HepG2 (cell line): ENCODE results near the gene SLC45A3. TPM values are rescaled to one million over a fixed set of nuclear protein-coding genes. Genes with fewer than 3 reads are reported as not detected.

Experiments
- ATAC-seq: fragments of 200-7000 bp; cut with Tn5 transposase; 3 replicates; pipeline ENCODE4 v1.9.1; 2020; ENCODE audit warnings: mild to moderate bottlenecking, moderate library complexity
- BruUV-seq: library from RNA; stranded (reverse); fragments of 400-500 nt; replicated peaks from 2 replicates; lab custom pipeline; 2021; lab: Mats Ljungman, UMichigan
- CTCF ChIA-PET: fragments of 300-600 bp; formaldehyde crosslinking; extraction: SDS; loops from one replicate; lab custom pipeline; 2021; ENCODE audit warnings: low total read pairs, inconsistent platforms, low intra/inter-chr PET ratio; lab: Yijun Ruan, JAX
- POLR2A ChIA-PET: fragments of 350-600 bp; sonication (Branson Sonifier 250); formaldehyde crosslinking; loops from one replicate; lab custom pipeline; 2020; ENCODE audit warnings: antibody characterized with exemption, inconsistent platforms; lab: Yijun Ruan, JAX
- DNase-seq: peaks from one replicate; pipeline ENCODE4 v3.0.0-alpha.2; 2015; ENCODE audit warnings: low spot score
- FAIRE-seq: peaks from 3 replicates; lab custom pipeline; 2011; peaks lifted over from hg19 to GRCh38; lab: Jason Lieb, UNC
- H2AFZ ChIP-seq: one replicate; pipeline ENCODE4 v1.6.1; 2011; ENCODE audit warnings: low read length, inconsistent platforms
- H3K27ac ChIP-seq: fragments of 300-600 bp; 3 replicates; pipeline ENCODE4 v1.8.0; 2011; ENCODE audit warnings: mixed run types, mild to moderate bottlenecking, mixed read lengths, low read length, inconsistent platforms; ENCODE audit not compliant: insufficient read depth; ENCODE audit errors: extremely low read length
- H3K27me3 ChIP-seq, 2 experiments: fragments of 200-600 bp in 1 of 2; 2 replicates in 1 of 2; 3 replicates in 1 of 2; pipeline versions ENCODE4 v1.6.0 to v1.8.0; 2011; ENCODE audit warnings: low read length in 2 of 2, mild to moderate bottlenecking in 2 of 2, moderate library complexity in 2 of 2, inconsistent platforms in 1 of 2; ENCODE audit not compliant: insufficient read depth in 2 of 2, control insufficient read depth in 1 of 2
- H3K36me3 ChIP-seq, 2 experiments: fragments of 200-600 bp in 1 of 2; replicated peaks in 1 of 2; 2 replicates in 1 of 2; 3 replicates in 1 of 2; pipeline versions ENCODE4 v1.5.1 to v1.8.0; 2011; ENCODE audit warnings: low read length in 2 of 2, inconsistent platforms in 1 of 2; ENCODE audit not compliant: insufficient read depth in 2 of 2, control insufficient read depth in 1 of 2
- H3K4me1 ChIP-seq: 2 replicates; pipeline ENCODE4 v1.5.1; 2012; ENCODE audit warnings: low read length, inconsistent platforms; ENCODE audit not compliant: insufficient read depth
- H3K4me2 ChIP-seq: 2 replicates; pipeline ENCODE4 v1.6.0; 2011; ENCODE audit warnings: low read depth, low read length, inconsistent platforms
- H3K4me3 ChIP-seq, 3 experiments: fragments of 200-600 bp in 1 of 3; sonication (generic), shearing (Covaris generic) in 1 of 3; replicated peaks in 1 of 3; 2 replicates each; pipeline ENCODE4 v1.5.1; 2011 to 2016; ENCODE audit warnings: low read length in 3 of 3, inconsistent platforms in 2 of 3, low read depth in 2 of 3, mild to moderate bottlenecking in 2 of 3, control low read depth in 1 of 3, mixed read lengths in 1 of 3; ENCODE audit not compliant: insufficient read depth in 1 of 3
- H3K79me2 ChIP-seq: one replicate; pipeline ENCODE4 v1.6.1; 2011; ENCODE audit warnings: low read length, inconsistent platforms; ENCODE audit not compliant: insufficient read depth
- H3K9ac ChIP-seq: 2 replicates; pipeline ENCODE4 v1.6.0; 2011; ENCODE audit warnings: mild to moderate bottlenecking, low read depth, low read length, inconsistent platforms; ENCODE audit not compliant: insufficient read depth
- H3K9me3 ChIP-seq: 2 replicates; pipeline ENCODE4 v1.5.1; 2012; ENCODE audit warnings: mild to moderate bottlenecking, low read length
- H4K20me1 ChIP-seq: 2 replicates; pipeline ENCODE4 v1.6.0; 2011; ENCODE audit warnings: inconsistent platforms, mild to moderate bottlenecking, low read length, moderate library complexity; ENCODE audit not compliant: insufficient read depth
- MEF2D ChIP-seq: sonication (generic); formaldehyde crosslinking; IDR thresholded peaks from 2 replicates; pipeline ENCODE4 v1.5.1; 2020; ENCODE audit warnings: mild to moderate bottlenecking, missing genetic modification reagents
- RFX1 ChIP-seq: fragments of 450-650 bp; IDR thresholded peaks from 2 replicates; pipeline ENCODE4 v1.6.1; 2017
- RNF2 ChIP-seq: fragments of 450-650 bp; conservative IDR thresholded peaks from 2 replicates; pipeline ENCODE4 v1.6.1; 2016; ENCODE audit warnings: low read depth
- ZHX2 ChIP-seq, 2 experiments: sonication (generic) in 1 of 2; formaldehyde crosslinking in 1 of 2; IDR thresholded peaks; 2 replicates each; pipeline versions ENCODE4 v1.6.1 to v1.9.0; 2014 to 2022; ENCODE audit warnings: antibody characterized with exemption in 1 of 2, borderline replicate concordance in 1 of 2, inconsistent platforms in 1 of 2, low read depth in 1 of 2, missing genetic modification reagents in 1 of 2
- ZNF275 ChIP-seq: sonication (generic); formaldehyde crosslinking; IDR thresholded peaks from 2 replicates; pipeline ENCODE4 v1.8.0; 2022; ENCODE audit warnings: missing genetic modification reagents, mild to moderate bottlenecking, inconsistent platforms, borderline replicate concordance
- ZNF317 ChIP-seq: sonication (generic); formaldehyde crosslinking; IDR thresholded peaks from 2 replicates; pipeline ENCODE4 v1.5.0; 2020; ENCODE audit warnings: mild to moderate bottlenecking, missing genetic modification reagents
- ZNF496 ChIP-seq: sonication (generic); formaldehyde crosslinking; IDR thresholded peaks from 2 replicates; pipeline ENCODE4 v1.8.1; 2023; ENCODE audit warnings: mild to moderate bottlenecking, moderate library complexity, missing genetic modification reagents; ENCODE audit not compliant: insufficient replicate concordance
- ZNF513 ChIP-seq: sonication (generic); formaldehyde crosslinking; conservative IDR thresholded peaks from 2 replicates; pipeline ENCODE4 v1.5.0; 2020; ENCODE audit warnings: missing genetic modification reagents
- WGBS: methylation state at CpG from one replicate; pipeline ENCODE4 v1.1.6; 2017; ENCODE audit warnings: low lambda C conversion rate; 5-methylcytosine and 5-hydroxymethylcytosine counted together
- in situ Hi-C: cut with HindIII; loops from 2 replicates; pipeline ENCODE4 v1.10.0; 2017; ENCODE audit warnings: low pct_unique_long_range_greater_than_20kb; ENCODE audit not compliant: extremely low pct_ligation_motif_present
- intact Hi-C: fragments of 100-400 bp; cut with micrococcal nuclease; formaldehyde crosslinking; loops from one replicate; pipeline ENCODE4 v1.10.0; 2022; ENCODE audit not compliant: unreplicated experiment
- polyA plus RNA-seq, 8 experiments: library from polyadenylated mRNA; depleted of rRNA in 3 of 8; stranded (reverse) in 7 of 8; unstranded in 1 of 8; fragments of >200 nt; fragmentation: Illumina TruSeq in 4 of 8; extraction: Trizol in 4 of 8; gene quantifications; 2 replicates each; pipeline versions ENCODE4 v1.2.1 to v1.2.3, GENCODE V29; 2011 to 2016; ENCODE audit warnings: low read depth in 4 of 8, missing spikeins in 1 of 8, mixed read lengths in 1 of 8; ENCODE audit not compliant: insufficient read depth in 1 of 8
- total RNA-seq, 5 experiments: library from RNA; depleted of rRNA; stranded (reverse); fragments of >200 nt; fragmentation: Illumina TruSeq; extraction: Trizol; gene quantifications; 2 replicates each; pipeline ENCODE4 v1.2.3, GENCODE V29; 2016; ENCODE audit warnings: low read depth in 1 of 5

The SLC45A3 gene
- total and polyA plus RNA-seq, 2 of the 13 experiments (the other 11 are each of a cell fraction or from before 2014, with no cell fraction given): 3.4 to 4.1 TPM

DNA sequence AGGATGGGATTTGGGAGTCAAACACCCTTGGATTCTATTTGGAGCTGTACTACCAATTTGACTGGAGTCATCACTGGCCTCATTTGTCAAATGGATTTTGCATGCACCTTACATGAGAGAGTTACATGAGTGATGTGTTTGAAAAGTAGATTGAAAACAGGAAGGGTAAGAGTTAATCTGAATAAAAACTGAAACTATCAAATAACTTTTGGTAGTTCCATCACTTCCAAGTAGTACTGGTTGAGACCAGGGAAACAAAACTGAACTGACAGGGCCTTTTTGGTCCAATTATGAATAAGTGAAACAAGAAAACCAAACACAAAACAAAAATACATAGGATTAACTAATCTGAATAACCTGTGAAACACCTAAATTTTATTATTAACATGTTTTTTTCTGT lies 39.5 kb upstream of the SLC45A3 start:
- FAIRE-seq: no peak
- Histone ChIP-seq H3K4me2 (no peak overlapping the region), H3K36me3 (peaks cover 17 to 48% of the 10 kb centered on the region in 2 experiments), H3K4me1 (peaks cover 31% of the 10 kb centered on the region)
- CTCF ChIA-PET: no interaction called here
- TF ChIP-seq ZNF317 (CRISPR knock-in tag): no peak
- no peak for TF ChIP-seq MEF2D
- no peak for TF ChIP-seq RFX1
- no peak for TF ChIP-seq ZNF496 (CRISPR knock-in tag)
- TF ChIP-seq, all 625 proteins: peak for 0
- intact Hi-C loops (no loop called here), in situ Hi-C loops (loop anchor here (5.0 kb wide), 1 partner anchor 127 kb away; no protein-coding TSS in a partner anchor)
- no peak overlapping the region for H2AFZ ChIP-seq
- H3K4me3 ChIP-seq: no peak overlapping the region
- H3K9me3 ChIP-seq: no peaks in the 10 kb centered on the region
- no peak overlapping the region for H3K9ac ChIP-seq
- BruUV-seq: no TSS peak
- no peaks in the 10 kb centered on the region for H3K27me3 ChIP-seq
- POLR2A ChIA-PET: no interaction called here
- DNase-seq: no peak
- ATAC-seq: no peak
- no peaks in the 10 kb centered on the region for H4K20me1 ChIP-seq
- no peaks in the 10 kb centered on the region for H3K79me2 ChIP-seq
- no peak overlapping the region for H3K27ac ChIP-seq

DNA sequence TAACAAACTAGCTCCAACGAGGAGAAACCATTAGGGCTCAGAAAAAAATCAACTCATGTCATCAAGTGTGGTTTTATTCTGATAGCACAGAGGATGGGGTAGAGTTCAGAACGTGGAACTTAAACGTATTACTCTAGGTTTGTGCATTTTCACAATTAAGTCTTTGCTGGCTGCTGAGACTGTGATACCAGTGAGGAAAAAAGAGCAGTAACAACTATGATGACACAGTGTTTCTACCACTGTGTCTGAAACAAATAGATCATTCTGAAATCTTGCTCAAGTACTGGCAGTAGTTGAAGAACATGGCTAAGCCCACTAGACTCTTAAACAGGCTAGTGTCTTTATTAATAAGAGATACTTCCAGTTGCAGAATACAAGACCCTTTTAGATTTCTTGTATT lies 38.7 kb upstream of the SLC45A3 start:
- Histone ChIP-seq H3K9ac (no peak overlapping the region), H2AFZ (no peak overlapping the region), H3K79me2 (no peaks in the 10 kb centered on the region), H3K27ac (no peak overlapping the region), H3K4me2 (no peak overlapping the region), H3K27me3 (no peaks in the 10 kb centered on the region), H3K4me1 (peaks cover 38% of the 10 kb centered on the region), H3K4me3 (no peak overlapping the region), H3K36me3 (peaks cover 17 to 42% of the 10 kb centered on the region in 2 experiments), H4K20me1 (no peaks in the 10 kb centered on the region), H3K9me3 (no peaks in the 10 kb centered on the region)
- WGBS: 92% methylated on average over 3 of the region's 3 CpGs
- FAIRE-seq: no peak
- DNase-seq: no peak
- ChIA-PET CTCF (no interaction called here), POLR2A (no interaction called here)
- in situ Hi-C loops: loop anchor here (5.0 kb wide), 1 partner anchor 127 kb away; no protein-coding TSS in a partner anchor
- no TSS peak for BruUV-seq
- intact Hi-C loops: no loop called here
- no peak for ATAC-seq
- no peak for TF ChIP-seq RNF2
- no peak for TF ChIP-seq ZNF513 (CRISPR knock-in tag)
- TF ChIP-seq ZNF275: no peak
- no peak for TF ChIP-seq ZHX2 (IDR thresholded peaks at IDR 0.05; ENCODE audit: low read depth)
- no peak for TF ChIP-seq ZHX2 (CRISPR knock-in tag; IDR thresholded peaks at IDR 0.05; ENCODE audit: borderline replicate concordance)
